ENCODE results near the gene CTNNA1. TPM values are rescaled to one million over a fixed set of nuclear protein-coding genes. Genes with fewer than 3 reads are reported as not detected.
"Not testable (repeated sequence)": the region's sequence is repeated elsewhere in the genome, so short reads cannot be mapped to it uniquely, and the experiment has no call there.

Gene CTNNA1
- total RNA-seq, 1 experiment from 2014 or later = 315 TPM

- peak; percentile 36 for DNase-seq (ENCODE audit: low read depth, low spot score)
- in situ Hi-C loops (cut with HindIII; ENCODE audit: low pct_unique_long_range_greater_than_20kb, low sequenced_read_pairs) = no loop called here
Observed at GRCh38 chr5:138748630-138749081, 4.6 kb upstream of the CTNNA1 start.

DNA sequence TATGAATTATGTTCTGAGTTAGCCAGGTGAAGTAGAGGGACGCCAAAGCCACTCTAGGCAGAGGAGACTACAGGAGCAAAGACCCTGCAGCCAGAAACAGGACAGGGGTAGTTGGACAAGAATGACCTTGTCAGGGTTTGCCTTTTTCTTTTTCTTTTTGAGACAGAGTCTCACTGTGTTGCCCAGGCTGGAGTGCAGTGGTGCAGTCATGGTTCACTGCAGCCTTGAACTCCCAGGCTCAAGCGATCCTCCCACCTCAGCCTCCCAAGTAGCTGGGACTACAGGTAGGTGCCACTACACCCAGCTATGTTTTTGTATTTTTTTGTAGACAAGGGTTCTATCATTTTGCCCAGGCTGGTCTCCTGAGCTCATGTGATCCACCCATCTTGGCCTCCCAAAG, 1.9 kb upstream of the CTNNA1 start:
- DNase-seq (ENCODE audit: low read depth, low spot score); in situ Hi-C loops (cut with HindIII; ENCODE audit: low pct_unique_long_range_greater_than_20kb, low sequenced_read_pairs): not testable (repeated sequence)

GRCh38 chr5:138752341-138752950, 779 bp upstream of the CTNNA1 start:
- in situ Hi-C loops (cut with HindIII; ENCODE audit: low pct_unique_long_range_greater_than_20kb, low sequenced_read_pairs) = no loop called here
- DNase-seq (ENCODE audit: low read depth, low spot score) = peak; percentile 47

DNA sequence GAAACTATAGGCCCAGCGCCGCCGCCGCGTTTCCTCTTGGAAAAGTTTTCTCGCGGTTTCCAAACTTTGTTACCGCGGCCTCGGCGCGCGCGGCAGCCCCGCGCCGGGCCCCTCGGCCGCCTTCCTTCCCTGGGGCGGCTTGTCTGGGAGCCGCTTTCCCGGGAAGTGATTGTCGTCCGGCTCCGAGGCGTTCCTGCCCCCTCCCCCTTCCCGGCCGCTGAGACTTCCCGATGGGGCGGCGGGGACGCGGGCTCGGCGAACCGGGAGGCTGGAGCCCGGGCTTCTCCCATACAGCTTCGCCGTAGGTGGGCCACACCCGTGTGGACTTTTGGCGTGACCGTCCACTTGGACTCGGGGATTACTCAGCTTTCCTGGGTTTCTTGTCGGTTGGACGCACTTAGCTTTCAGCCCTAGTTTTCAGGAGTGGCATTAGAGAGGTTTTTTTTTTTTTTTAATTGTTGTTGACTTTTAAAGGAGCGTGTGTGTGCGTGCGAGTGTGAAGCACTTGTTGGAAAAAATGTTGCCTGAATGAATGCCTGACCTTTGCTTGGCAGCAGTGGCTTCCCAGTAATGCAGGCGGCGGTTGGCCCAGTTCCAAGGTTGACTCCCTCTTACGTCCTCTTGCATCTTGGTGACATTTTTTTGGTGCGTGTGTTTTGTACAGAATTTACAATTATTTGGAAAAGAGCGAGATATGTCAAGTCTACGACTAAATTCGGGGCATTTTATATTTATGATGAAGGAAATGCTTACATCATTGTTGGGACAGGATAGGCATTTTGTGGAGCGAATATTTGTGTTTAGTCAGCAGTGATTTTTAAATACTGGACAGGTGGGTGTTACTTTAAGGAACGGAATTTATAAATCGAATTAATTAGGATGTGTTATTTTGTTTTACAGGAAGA, 821 bp downstream of the CTNNA1 start:
- in situ Hi-C loops (cut with HindIII; ENCODE audit: low pct_unique_long_range_greater_than_20kb, low sequenced_read_pairs) = no loop called here
- DNase-seq (ENCODE audit: low read depth, low spot score) = peak; percentile 89

DNA sequence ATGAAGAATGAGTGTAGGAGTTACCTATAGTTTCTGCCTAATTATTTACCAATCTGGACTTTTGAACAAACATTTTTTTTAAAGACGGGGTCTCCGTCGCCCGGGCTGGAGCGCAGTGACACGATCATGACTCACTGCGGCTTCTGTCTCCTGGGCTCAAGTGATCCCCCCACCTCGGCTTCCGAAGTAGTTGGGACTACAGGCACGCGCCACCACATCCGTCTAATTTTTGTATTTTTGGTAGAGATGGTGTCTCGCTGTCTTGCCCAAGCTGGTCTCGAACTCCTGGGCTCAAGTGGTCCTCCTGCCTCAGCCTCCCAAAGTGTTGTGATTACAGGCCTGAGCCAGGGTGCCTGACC, 1.5 kb downstream of the CTNNA1 start:
- DNase-seq (ENCODE audit: low read depth, low spot score) = no peak
- in situ Hi-C loops (cut with HindIII; ENCODE audit: low pct_unique_long_range_greater_than_20kb, low sequenced_read_pairs) = no loop called here

GRCh38 chr5:138755084-138755748, 2.0 kb downstream of the CTNNA1 start:
- DNase-seq (ENCODE audit: low read depth, low spot score) = no peak
- in situ Hi-C loops (cut with HindIII; ENCODE audit: low pct_unique_long_range_greater_than_20kb, low sequenced_read_pairs) = no loop called here

- in situ Hi-C loops (cut with HindIII; ENCODE audit: low pct_unique_long_range_greater_than_20kb, low sequenced_read_pairs) = no loop called here
- DNase-seq (ENCODE audit: low read depth, low spot score) = no peak
Observed at GRCh38 chr5:138757061-138757776, 4.0 kb downstream of the CTNNA1 start.

DNA sequence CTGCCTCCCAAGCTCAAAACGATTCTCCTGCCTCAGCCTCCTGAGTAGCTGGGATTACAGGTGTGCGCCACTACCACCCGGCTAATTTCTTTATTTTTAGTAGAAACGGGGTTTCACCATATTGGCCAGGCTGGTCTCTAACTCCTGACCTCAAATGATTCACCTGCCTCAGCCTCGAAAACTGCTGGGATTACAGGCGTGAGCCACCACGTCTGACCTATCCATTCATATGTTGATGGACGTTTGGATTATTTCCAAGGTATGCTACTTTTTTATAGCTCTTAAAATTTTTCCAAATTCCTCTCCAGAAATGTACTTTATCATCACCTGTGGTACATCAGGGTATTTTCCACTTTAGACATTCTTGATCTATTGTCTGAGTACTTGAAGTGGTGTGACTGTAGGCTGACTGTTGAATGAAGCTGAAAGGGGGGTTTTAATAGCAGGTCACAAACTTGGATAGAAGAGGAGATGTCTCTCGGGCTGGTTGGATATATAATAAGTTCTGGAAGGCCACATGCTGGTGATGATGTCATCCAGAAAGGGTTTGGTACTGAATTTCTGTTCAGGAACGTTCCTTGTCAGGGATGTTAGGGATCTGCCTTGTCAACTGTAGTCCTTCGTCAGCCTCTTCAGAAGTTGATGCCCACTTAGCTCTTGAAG, 7.4 kb downstream of the CTNNA1 start:
- in situ Hi-C loops (cut with HindIII; ENCODE audit: low pct_unique_long_range_greater_than_20kb, low sequenced_read_pairs) = no loop called here
- no peak for DNase-seq (ENCODE audit: low read depth, low spot score)

- in situ Hi-C loops (cut with HindIII; ENCODE audit: low pct_unique_long_range_greater_than_20kb, low sequenced_read_pairs); DNase-seq (ENCODE audit: low read depth, low spot score): not testable (repeated sequence)
Observed at GRCh38 chr5:138761115-138761514, 7.9 kb downstream of the CTNNA1 start.

- DNase-seq (ENCODE audit: low read depth, low spot score); in situ Hi-C loops (cut with HindIII; ENCODE audit: low pct_unique_long_range_greater_than_20kb, low sequenced_read_pairs): not testable (repeated sequence)
Observed at GRCh38 chr5:138761670-138762069, 8.4 kb downstream of the CTNNA1 start.

DNA sequence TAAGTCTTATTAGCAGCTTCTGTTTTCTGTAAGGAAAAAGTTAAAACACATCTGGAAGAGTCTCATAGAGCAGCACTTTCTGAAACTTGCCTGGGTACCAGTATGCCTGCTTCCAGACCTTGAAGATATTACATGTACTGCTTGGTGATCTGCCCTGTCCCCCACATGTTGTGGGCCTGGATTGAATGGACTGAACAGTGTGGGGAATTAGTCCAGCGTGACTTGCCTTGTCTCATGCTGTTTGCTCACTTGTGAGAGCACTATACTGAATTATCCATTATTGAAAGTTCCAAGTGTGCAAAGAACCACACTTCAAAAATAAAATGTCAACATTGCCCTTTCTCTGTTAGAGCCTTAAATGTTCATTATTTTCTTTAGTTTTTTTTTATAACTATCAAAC, 8.9 kb downstream of the CTNNA1 start:
- DNase-seq (ENCODE audit: low read depth, low spot score) = no peak
- in situ Hi-C loops (cut with HindIII; ENCODE audit: low pct_unique_long_range_greater_than_20kb, low sequenced_read_pairs) = no loop called here

DNA sequence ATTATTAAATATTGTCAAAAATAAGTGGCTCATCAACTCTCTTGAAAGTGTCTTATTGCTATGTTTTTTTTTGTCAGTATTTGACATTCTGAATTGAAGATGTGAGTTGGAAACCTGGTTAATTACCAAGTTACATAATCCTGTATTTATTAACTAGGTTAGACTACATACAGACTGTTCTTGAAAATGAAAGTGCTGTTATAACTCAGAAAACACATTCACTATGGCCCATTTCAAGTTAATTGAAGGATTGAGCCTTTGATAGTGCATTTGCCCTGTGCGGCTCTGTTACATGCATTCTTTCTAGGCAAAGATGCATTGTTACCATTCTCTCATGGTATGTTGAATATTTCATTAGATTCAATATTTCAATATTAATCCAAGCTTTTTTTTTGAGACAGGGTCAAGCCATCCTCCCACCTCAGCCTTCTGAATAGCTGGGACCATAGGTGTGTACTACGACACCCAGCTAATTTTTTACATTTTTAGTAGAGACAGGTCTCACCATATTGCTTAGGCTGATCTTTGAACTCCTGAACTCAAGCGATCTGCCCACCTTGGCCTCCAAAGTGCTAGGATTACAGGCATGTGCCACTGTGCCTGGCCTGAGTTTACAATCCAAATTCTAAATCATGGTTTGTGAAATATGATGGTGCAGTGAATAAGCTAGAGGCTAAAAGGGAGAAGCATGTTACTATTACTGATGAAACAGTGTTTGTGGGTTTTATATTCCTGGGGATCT, 10.0 kb downstream of the CTNNA1 start:
- DNase-seq (ENCODE audit: low read depth, low spot score) = no peak
- in situ Hi-C loops (cut with HindIII; ENCODE audit: low pct_unique_long_range_greater_than_20kb, low sequenced_read_pairs) = no loop called here

DNA sequence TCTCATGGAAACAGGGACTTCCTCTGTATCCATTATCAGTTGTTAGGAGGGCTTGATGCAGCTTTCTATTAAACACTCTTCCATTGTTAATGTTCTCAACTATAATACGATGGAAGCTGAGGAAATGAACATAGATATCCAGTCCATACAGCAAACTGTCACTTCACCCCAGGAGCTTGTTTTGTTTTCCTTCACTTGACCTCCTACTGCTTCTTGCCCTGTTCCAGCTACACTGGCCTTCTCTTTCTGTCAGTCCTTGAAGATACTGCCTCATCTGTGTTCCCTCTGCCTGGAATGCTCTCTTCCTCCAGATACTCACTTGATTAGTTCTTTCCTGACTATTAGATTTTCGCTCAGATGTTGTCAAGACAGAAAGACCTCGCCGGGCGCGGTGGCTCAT, 17.1 kb downstream of the CTNNA1 start:
- in situ Hi-C loops (cut with HindIII; ENCODE audit: low pct_unique_long_range_greater_than_20kb, low sequenced_read_pairs) = no loop called here
- no peak for DNase-seq (ENCODE audit: low read depth, low spot score)

- in situ Hi-C loops (cut with HindIII; ENCODE audit: low pct_unique_long_range_greater_than_20kb, low sequenced_read_pairs) = no loop called here
- DNase-seq (ENCODE audit: low read depth, low spot score) = peak; percentile 36
Observed at GRCh38 chr5:138770977-138771376, 17.8 kb downstream of the CTNNA1 start.

GRCh38 chr5:138772986-138773594, 19.9 kb downstream of the CTNNA1 start:
- DNase-seq (ENCODE audit: low read depth, low spot score) = no peak
- in situ Hi-C loops (cut with HindIII; ENCODE audit: low pct_unique_long_range_greater_than_20kb, low sequenced_read_pairs) = no loop called here

DNA sequence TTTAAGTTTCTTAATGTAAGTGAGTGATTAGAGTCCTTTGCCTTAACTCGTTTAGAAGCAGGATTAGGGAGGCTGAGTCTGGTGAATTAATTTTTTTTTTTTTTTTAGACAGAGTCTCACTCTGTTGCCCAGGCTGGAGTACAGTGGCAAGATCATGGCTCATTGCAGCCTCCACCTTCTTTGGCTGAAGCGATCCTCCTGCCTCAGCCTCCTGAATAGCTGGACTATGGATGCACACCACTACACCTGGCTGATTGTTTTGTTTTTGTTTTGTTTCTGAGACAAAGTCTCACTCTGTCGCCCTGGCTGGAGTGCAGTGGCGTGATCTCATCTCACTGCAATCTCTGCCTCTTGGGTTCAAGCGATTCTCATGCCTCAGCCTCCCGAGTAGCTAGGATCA, 20.4 kb downstream of the CTNNA1 start:
- in situ Hi-C loops (cut with HindIII; ENCODE audit: low pct_unique_long_range_greater_than_20kb, low sequenced_read_pairs); DNase-seq (ENCODE audit: low read depth, low spot score): not testable (repeated sequence)
